NCI-H2107 treated with DMSO at 0.1 percent for 48 hours (cell line): ENCODE data around the gene ARHGEF4.

Experiments used
- DNase-seq: peaks from one replicate; lab custom pipeline; 2025; ENCODE audit not compliant: unreplicated experiment; lab: John Stamatoyannopoulos, UW

Gene ARHGEF4

DNA sequence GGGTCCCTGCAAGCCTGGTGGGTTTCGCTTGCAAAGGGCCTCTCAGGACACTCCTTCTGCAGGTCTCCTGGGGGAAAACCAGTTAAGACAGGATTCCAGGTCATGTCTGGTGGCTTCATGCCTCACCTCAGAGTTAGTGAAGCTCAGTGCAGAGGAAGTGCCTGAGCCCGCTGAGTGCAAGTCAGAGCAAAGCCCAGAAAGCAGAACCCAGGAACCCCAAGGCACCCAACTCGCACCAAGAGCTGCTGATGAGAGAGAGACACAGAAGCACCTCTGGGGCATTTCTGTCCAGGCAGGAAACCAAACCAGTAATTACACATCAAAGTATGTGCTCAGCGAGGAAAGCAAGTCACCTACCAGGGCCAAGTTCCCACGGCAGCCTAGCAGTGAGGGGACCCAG lies 78.4 kb downstream of the ARHGEF4 start:
- no peak for DNase-seq

DNA sequence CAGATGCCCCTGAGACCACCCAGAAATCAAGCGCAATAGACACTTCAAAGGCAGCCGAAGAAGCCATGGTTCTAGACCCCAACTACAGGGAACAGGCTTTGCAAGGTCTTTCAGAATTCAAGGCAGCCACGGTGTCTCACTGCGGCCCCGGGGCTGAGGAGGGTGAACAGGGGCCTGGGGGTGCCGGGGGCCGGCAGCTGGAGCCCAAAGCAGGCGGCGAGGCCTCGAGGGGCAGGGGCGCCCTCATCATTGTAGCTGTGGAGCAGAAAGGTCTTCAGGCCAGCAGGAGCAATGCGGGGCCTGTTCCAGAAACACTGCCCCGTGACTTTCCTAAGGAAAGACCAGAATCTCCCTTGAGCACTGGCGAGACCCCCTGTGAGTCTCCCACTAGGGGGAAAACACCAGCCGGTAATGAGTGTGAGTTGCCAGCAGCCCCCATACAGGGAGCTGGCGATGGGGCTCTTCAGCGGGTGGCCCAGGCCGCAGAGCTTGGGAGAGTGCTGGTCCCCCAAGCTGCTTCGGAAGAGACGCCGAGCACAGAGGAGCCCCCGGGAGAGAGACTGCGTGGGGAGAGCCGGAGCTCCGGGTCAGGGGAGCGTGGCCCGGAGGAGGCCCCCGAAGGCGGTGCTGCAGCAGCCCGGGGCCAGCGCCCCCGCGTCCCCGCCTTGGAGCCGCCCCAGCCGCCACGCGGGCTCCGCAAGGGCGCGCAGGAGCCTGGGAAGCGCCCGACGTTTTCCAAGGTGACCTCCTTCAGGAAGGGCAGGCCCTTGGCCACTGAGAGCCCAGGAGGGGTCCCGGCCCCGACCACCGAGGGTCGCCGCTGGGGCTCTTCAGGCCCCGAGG lies 79.1 kb downstream of the ARHGEF4 start:
- no peak for DNase-seq

DNA sequence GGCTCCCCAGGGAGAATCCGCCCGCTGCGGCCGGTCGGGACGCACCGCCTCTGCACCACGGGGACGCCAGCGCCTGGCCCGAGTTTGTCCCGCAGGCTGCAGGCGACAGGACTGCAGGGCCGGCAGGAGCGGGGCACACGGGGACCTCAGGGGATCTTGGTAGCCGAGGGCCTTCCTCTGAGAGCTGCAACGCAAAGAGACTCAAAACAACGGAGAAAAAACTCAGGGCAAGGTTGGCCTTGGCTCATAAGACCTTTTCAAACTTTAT lies 79.7 kb downstream of the ARHGEF4 start:
- no peak for DNase-seq

DNA sequence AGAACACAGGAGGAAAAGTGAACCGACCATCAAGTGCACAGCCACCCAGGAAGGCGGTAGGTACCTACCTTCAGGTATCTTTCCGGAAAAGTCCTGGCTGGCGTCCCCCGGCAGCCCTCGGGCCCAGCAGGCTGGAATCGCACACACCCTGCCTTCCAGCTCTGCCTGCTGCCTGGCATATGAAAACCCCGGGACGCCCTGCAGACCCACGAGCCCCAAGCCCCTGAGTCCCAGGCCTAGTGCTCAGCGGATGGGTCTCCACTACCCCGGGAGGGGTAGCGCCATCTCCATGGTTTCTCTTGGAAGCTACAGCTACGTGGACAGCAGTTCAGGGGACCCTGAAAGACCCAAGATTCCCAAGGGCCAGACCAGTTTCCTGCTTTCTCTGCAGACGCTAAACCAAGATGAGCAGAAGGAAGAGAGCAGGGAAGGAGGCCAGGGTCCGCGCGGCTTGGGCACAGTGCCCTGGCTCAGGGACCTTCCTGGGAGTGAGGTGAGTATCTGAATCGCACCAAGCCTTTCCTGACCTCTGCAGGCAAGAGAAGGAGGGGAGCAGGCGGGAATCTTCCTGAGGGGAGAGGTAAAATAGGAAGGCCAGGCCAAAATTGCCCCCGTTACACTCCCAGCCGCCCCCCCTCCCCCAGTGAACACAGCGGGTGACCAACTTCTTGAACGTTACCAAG lies 80.4 kb downstream of the ARHGEF4 start:
- DNase-seq = no peak

DNA sequence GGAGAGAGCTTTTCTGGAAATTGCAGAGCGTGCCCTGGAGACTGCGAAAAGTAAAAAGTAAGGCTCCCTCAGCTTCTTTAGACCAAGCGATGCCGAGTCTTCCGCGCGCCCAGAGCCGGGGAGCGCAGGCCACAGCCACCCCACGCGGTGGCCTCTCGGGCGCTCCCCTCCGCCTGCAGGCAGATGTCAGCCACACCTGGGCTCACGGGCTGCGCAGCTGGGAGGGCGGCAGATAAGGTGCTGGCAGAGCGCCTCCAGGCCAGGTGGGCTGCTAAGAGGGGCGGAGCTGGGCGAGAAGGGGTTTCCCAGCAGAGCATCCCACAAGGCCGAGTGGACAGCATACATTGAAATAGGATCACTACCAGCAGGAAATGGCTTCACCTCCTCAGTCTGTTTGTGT lies 81.7 kb downstream of the ARHGEF4 start:
- DNase-seq = no peak

DNA sequence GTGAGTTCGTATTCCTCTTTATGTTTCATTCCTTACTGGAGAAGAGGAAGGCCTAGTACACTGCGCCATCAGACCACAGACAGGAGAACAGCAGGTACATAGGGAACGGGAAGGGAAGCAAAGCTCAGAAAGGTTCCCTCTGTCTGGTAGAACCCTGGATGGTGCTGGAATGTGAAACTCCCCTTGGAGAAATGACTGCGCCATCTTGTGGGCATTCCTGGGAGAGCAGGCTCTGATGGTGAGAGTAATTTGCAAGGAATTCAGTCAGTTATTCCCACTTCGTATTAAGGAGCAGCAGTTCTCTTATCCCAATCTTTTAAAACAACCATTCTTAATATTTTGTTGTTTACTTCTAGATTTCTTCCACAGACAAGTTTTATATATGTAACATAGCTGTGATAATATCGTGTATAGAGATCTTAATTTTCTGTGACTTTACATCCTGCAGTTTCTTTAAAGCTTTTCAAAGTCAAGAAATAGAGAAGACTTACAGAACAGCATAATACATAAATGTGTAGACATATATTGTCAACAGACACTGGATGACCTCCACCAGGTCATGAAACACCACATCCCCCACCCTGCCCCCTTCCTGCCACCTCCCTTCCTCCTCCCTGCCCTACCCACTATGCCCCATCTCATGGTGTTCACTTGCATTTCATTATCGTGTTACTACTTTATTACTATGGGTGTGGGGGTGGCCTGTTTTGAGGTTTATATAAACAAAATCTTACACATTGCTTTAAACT lies 83.9 kb downstream of the ARHGEF4 start:
- DNase-seq = peak; percentile 52

DNA sequence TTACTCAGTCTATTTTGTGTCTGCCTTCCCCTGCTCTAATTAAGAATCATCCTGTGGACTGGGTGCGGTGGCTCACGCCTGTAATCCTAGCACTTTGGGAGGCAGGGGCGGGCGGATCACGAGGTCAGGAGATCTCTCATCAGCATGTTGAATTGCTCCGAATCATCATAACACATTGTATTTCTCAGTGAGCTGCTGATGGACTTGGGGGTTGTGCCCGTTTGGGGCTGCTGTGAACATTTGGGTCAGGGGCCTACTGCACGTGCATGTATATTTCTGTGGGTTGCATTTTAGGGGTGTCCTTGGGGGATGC lies 84.4 kb downstream of the ARHGEF4 start:
- no peak for DNase-seq

DNA sequence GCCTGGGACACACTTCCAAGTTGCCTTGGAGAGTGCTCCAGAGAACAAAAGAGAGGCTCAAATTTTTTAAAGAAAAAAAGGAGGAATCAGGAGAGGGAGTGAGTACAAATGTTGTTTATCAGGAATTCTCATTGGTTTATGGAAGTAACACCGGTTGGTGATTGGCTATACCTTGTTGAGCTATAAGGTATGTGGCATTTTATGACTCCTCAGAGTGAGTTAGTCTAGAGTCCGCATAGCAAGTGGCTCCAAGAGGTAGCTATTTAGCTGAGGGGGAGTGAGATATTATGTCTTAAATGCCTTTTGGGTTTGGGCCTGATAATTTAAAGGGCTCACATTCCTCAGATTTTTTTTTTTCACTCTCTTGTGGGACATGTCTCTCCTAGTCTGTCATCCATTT lies 85.7 kb downstream of the ARHGEF4 start:
- no peak for DNase-seq

DNA sequence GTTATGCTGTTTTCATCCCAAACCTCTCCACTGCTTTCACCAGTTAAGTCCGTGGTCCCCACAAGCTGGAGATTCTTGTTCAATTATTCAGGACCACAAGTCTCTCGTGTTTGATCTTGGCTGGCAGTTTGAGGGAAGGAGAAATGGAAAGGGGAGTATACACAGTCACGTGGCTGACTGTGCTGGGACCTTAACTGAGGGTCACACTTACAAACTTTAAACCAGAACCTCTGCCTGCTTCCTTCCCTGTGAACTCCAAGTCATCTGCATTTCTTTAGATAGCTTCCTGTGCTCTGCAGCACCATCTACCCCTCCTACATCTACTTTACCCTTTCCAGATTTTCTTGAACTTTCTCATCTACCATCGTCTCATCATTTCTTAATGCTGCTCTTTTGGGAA lies 91.7 kb downstream of the ARHGEF4 start:
- DNase-seq = no peak

DNA sequence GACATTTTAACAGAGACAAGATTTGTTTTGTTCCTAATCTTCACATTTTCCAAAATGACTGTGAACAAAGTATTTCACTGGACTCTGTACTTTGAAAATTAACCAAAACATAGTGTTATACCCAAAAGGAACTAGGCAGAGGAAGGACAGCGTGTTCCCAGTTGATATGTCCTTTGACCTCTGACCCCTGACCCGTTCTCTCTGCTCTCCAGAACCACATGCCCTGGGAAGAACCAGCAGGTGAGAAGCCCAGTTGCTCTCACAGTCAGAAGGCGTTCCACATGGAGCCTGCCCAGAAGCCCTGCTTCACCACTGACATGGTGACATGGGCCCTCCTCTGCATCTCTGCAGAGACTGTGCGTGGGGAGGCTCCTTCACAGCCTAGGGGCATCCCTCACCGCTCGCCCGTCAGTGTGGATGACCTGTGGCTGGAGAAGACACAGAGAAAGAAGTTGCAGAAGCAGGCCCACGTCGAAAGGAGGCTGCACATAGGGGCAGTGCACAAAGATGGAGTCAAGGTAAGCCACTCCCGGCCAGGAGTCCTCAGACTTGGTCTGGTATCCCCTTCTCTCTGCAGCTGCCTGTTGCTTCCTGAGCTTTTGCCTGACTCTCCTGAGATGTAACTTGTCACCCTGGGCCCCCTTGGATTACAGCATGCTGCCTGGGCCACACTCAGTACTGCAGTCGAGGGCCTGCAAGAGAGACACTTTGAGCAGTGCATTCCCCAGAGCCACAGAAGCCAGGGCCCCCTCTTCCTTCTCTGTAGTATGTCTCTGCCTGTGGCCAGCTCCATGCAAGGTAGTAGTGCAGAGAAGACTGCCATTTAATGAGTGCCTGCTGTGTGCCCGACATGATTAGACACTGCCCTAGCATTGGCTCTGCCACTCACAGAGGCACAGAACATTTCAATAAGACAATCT lies 94.3 kb downstream of the ARHGEF4 start:
- no peak for DNase-seq

DNA sequence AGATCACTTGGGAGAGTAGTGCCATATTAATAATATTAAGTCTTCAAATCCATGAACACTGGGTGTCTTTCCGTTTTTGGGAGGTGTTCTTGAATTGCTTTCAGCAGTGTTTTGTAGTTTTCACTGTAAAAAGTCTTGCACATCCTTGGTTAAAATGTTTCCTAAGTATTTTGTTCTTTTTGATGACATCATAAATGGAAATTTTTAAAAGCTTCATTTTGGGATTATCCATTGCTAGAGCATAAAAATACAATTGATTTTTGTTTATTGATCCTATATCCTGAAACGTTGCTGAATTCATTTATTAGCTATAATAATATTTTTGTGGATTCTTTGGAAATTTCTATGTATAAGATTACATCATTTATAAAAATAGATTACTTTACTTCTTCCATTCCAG lies 96.8 kb downstream of the ARHGEF4 start:
- no peak for DNase-seq

DNA sequence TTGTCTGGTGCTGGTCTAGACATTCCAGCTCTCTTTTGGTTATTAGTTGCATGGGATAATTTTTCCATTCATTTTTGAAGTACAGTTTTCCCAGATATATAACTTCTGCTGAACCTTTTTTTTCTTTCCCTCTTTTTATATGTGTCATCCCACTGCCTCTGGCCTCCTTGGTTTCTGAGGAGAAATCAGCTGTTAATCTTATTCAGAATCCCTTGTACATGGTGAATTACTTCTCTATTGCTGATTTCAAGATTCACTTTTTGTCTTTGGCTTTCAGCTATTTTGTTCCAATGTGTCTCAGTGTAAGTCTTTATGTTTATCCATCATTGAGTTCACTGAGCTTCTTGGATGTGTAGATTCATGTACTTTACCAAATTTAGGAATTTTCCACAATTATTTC lies 99.7 kb downstream of the ARHGEF4 start:
- no peak for DNase-seq

DNA sequence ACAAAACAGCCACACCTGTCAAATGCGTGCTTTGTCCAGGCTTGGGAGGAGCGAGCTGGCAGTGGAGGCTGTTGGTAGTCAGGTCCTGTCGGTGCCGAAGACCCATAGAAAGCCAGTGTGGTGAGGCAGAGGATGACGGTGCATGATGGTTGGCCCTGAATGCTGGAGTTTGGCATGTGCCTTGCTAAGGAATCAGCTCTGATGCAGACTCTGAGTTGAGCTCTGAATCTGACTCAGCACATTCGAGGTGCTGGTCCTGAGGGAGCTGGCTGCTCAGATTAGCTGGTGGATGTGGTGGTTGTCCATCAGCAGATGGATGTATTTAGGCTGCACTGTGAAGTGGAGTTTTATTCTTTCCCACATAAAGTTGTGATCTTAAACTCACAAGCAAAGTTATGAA lies 111.3 kb downstream of the ARHGEF4 start:
- DNase-seq = no peak

DNA sequence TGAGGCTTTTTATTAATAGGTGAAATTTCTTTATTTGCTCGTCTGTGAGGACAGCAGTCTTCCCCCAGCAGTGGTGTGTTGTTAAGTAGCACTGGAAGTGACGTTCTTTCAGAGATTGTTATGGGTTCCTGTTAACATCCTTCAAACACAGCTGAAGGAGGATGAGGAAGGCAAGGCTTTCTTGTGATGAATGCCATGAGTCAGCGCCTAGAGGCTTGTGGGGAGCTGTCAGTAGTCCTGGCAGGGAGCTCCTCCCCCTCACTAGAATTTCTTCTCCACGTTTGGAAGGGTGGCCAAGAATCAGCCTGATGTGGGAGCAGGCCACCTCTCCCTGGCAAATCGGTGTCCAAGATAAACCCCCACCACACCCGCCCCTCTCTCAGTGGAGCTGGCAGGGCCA lies 113.2 kb downstream of the ARHGEF4 start:
- no peak for DNase-seq

DNA sequence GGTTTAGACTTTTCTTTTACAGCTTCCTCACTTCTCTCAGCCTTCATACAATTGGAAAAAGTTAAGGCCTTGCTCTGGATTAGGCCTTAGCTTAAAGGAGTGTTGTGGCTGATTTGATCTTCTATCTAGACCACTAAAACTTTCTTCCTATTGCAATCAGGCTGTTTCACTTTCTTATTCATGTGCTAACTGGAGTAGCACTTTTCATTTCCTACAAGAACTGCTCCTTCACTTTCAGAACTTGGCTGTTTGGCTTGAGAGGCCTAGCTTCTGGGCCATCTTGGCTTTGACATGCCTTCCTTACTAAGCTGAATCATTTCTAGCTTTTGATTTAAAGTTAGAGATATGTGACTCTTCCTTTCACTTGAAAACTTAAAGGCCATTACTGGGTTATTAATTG lies 114.3 kb downstream of the ARHGEF4 start:
- DNase-seq = no peak

DNA sequence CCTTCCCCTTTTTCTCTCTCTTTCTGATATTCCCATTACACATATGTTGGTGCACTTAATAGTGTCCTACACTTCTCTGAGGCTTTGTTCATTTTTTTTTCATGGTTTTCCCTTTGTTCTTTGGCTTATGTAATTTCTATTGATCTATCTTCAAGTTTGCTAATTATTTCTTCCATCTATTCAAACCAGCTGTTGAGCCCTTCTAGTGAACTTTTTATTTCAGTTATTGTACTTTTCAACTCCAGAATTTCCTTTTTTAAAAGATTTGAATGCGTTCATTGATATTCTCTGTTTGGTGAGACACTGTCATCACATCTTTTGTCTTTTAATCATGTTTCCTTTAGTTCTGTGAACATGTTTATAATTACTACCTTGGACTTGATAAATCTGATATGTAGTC lies 118.2 kb downstream of the ARHGEF4 start:
- no peak for DNase-seq

DNA sequence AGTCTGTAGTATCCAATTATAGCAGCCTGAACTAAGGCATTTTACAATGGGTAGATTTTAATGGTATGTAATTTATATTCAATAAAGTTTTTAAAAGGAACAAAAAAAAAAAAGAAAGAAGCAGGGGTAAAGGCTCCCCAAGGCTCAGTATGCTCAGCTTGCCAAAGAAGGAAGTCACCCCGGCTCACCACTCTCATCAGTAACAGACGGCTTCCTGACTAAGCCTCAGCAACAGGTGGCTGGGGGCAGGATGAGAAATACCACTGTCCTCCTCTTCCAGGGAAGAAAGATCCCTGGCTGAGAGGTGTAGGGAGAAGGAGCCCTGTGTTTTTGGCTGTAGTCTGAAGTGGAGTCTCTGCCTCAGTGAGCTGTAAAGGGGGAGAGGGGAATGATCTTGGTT lies 121.2 kb downstream of the ARHGEF4 start:
- DNase-seq = no peak

DNA sequence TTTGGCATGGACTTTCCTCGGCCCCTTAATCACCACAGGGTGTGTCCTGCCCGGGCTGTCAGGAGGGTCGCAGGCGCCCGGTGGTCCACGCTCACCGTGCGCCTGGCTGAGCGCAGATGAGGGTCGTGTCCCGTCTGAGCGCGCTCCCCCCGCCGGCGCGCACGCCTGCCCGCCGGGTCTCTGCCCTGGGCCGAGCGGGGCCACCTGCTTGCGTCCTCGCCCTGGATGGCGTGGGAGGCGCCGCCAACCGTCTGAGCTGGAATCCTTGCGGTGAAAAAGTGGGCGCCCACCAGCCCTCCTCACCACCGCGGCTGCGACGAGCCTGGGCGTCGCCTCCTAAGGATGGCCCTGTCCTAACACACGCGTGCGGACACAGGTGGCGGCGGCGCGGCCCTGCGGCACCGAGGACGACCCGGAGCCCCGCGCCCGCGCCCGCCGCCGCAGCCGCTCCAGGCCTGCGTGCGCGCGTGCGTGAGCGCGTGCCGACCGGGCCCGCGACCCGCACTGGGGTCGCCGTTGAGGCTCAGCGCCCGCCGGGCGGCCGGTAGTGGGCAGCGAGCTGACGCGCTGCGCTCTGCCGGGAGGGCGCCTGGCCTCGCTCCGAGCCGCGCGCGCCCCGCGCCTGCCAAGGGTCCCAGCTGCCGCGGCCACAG lies 126.6 kb downstream of the ARHGEF4 start:
- DNase-seq = no peak

DNA sequence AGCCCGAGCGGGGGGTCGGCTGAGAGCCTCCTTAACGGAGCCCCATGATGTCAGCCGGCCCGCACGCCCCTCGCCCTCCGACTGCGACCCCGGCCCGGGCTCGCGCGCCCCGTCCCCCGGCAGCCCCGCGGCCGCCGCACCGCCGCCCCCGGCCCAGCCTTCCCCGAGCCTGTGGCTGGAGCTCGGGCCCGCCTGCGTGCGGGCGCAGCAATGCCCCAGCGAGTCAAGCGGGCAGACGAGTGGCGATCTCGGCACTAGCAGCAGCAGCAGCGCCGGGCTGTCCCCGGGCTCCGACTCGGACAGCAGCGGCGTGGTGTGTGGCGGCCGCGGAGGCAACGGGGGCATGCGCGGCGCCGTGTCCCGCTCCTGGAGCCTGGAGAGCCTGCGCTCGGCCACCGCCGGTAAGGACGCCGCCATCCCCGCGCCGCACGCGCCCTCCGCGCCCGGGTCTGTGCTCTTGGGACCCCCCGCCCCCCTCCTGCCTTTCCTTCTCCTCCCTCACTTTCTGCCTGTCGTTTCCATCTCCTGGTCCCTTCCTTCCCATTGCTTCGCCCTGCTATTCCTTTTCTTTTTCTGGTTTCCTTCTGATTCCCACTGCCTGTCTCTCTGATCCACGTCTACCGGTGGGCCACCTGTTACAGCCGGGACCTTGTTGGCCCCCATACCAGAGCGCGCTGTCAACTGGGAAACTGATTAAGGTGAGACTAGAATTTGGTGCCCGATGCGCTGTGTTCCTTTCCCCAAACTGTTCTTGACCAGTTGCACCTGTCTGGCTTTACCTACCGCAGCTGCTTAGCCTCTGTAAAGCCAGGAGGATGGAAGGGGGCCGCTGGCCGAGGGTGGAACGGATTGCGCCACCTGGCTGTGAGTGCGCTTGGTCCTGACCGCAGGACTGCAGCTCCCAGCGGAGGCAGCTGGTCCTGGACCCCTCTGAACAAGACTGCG lies 127.4 kb downstream of the ARHGEF4 start:
- no peak for DNase-seq

DNA sequence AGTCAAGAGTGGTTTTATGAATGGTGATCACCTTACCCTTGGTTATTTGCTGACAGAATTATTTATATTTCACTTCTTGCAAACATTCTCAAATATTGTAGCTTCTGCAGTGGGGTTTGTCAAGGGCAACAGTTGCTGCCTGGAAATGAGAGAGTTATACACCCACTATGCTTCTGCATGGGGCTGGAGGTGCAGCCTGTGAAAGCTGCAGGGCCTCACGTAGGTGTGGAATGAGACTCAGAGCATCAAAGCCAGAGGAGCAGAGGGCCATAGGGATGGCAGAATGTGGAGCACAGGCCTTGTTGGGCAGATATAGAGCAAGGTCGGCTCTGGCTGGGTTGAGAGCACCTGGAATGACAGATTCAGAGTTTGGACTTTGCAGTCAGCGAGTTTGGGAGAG lies 128.2 kb downstream of the ARHGEF4 start:
- DNase-seq = no peak
